Gastroesophageal sphincter (tissue), 3 donors: ENCODE data around the gene GALNT17.

Experiments used
- EP300 ChIP-seq: sonication (generic); formaldehyde crosslinking; IDR thresholded peaks from one replicate; pipeline ENCODE4 v1.6.1; 2017; ENCODE audit warnings: antibody characterized with exemption, mild to moderate bottlenecking
- POLR2A ChIP-seq, 2 donors: fragments of 450-650 bp; IDR thresholded peaks; one replicate each; pipeline ENCODE4 v1.6.1; 2017; ENCODE audit warnings: antibody characterized with exemption in 2 of 2, mild to moderate bottlenecking in 2 of 2, moderate library complexity in 1 of 2
- POLR2AphosphoS5 ChIP-seq: sonication (generic); formaldehyde crosslinking; IDR thresholded peaks from one replicate; pipeline ENCODE4 v1.6.1; 2017; ENCODE audit warnings: antibody characterized with exemption
- TF ChIP-seq, protein P1 (sequence below), 4 experiments: fragments of 200-600 bp in 2 of 4; fragments of 450-650 bp in 2 of 4; sonication (generic) in 1 of 4; IDR thresholded peaks; one replicate each; pipeline ENCODE4 v1.5.1; 2017 to 2019; ENCODE audit warnings: antibody characterized with exemption in 4 of 4, mild to moderate bottlenecking in 2 of 4, moderate library complexity in 2 of 4

DNA sequence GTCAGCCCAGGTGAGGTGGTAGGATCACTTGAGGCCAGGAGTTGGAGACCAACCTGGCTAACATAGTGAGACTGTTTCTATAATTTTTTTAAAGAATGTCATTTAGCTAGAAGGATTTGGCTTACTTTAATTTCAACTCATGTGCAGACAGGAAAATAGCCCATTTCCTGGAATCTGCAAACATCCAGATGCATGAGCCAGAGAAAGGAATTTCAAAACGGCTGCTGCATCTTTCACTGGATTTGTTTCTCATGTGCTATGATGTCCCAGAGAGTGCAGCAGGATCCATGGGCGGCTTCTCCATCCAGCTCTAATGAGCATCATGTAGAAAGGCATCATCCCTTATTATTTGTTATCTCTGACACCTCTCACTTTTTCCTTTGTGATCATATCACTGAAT lies 149.3 kb downstream of the GALNT17 start:
- TF ChIP-seq, protein P1, sequence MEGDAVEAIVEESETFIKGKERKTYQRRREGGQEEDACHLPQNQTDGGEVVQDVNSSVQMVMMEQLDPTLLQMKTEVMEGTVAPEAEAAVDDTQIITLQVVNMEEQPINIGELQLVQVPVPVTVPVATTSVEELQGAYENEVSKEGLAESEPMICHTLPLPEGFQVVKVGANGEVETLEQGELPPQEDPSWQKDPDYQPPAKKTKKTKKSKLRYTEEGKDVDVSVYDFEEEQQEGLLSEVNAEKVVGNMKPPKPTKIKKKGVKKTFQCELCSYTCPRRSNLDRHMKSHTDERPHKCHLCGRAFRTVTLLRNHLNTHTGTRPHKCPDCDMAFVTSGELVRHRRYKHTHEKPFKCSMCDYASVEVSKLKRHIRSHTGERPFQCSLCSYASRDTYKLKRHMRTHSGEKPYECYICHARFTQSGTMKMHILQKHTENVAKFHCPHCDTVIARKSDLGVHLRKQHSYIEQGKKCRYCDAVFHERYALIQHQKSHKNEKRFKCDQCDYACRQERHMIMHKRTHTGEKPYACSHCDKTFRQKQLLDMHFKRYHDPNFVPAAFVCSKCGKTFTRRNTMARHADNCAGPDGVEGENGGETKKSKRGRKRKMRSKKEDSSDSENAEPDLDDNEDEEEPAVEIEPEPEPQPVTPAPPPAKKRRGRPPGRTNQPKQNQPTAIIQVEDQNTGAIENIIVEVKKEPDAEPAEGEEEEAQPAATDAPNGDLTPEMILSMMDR (IDR thresholded peaks at IDR 0.05): no peak
- no peak for TF ChIP-seq POLR2AphosphoS5
- no peak for TF ChIP-seq POLR2A (IDR thresholded peaks at IDR 0.05)
- TF ChIP-seq EP300: no peak
